Measurements from ENCODE around the gene SCN11A. TPM values are rescaled to one million over a fixed set of nuclear protein-coding genes. Genes with fewer than 3 reads are reported as not detected.

SCN11A gene
- total RNA-seq, 1 experiment from 2014 or later: 0.05 TPM

GRCh38 chr3:39100500-39100886 is 48.7 kb upstream of the SCN11A start:
- ATAC-seq: no peak
- peaks cover 6 to 18% of the 10 kb centered on the region in 2 experiments; a peak in 3 of 4 replicates for H3K36me3 ChIP-seq (ENCODE audit: control insufficient read depth in 1 of 2, insufficient read depth in 2 of 2, low read length in 2 of 2)
- RAD21 ChIA-PET (ENCODE audit: low non-redundant PET in 1 of 2, low total read pairs in 2 of 2, uncharacterized antibody in 2 of 2, unreplicated experiment in 2 of 2): no interaction called here
- H4K20me1 ChIP-seq (ENCODE audit: insufficient read depth): no peaks in the 10 kb centered on the region
- BruUV-seq (replicated peaks): no TSS peak
- TF ChIP-seq FOSL1 (IDR thresholded peaks at IDR 0.05; ENCODE audit: low read depth) (no peak), CBX3 (IDR thresholded peaks at IDR 0.05; ENCODE audit: low read depth) (no peak), TCF7L2 (IDR thresholded peaks at IDR 0.05; ENCODE audit: borderline replicate concordance, extremely low read depth, insufficient read depth, insufficient read length) (no peak), ELF1 (IDR thresholded peaks at IDR 0.05; ENCODE audit: borderline replicate concordance, low read depth) (no peak), CTCF (IDR thresholded peaks at IDR 0.05 in 2 of 3, conservative IDR thresholded peaks at IDR 0.05 in 1 of 3; ENCODE audit: borderline replicate concordance in 1 of 3, insufficient read depth in 1 of 3, low read depth in 2 of 3, low read length in 2 of 3) (no peak), ZNF274 (IDR thresholded peaks at IDR 0.05; ENCODE audit: low read depth, low read length) (no peak), POLR2AphosphoS5 (IDR thresholded peaks at IDR 0.05; ENCODE audit: low read depth, low read length) (no peak), MAX (IDR thresholded peaks at IDR 0.05) (no peak), YY1 (IDR thresholded peaks at IDR 0.05; ENCODE audit: extremely low read depth, insufficient replicate concordance, low read depth, low read length) (no peak)
- TF ChIP-seq, protein P1, sequence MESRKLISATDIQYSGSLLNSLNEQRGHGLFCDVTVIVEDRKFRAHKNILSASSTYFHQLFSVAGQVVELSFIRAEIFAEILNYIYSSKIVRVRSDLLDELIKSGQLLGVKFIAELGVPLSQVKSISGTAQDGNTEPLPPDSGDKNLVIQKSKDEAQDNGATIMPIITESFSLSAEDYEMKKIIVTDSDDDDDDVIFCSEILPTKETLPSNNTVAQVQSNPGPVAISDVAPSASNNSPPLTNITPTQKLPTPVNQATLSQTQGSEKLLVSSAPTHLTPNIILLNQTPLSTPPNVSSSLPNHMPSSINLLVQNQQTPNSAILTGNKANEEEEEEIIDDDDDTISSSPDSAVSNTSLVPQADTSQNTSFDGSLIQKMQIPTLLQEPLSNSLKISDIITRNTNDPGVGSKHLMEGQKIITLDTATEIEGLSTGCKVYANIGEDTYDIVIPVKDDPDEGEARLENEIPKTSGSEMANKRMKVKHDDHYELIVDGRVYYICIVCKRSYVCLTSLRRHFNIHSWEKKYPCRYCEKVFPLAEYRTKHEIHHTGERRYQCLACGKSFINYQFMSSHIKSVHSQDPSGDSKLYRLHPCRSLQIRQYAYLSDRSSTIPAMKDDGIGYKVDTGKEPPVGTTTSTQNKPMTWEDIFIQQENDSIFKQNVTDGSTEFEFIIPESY (IDR thresholded peaks at IDR 0.05; ENCODE audit: extremely low read depth, insufficient replicate concordance, low read length): no peak
- no peak for DNase-seq (ENCODE audit: low read depth, low spot score)
- POLR2A ChIA-PET: no interaction called here
- no peak overlapping the region for H3K4me3 ChIP-seq (replicated peaks in 1 of 2; ENCODE audit: low read depth in 1 of 2, low read length in 2 of 2)
- H3K9me3 ChIP-seq (ENCODE audit: control insufficient read depth in 1 of 2, insufficient read depth in 1 of 2, low read depth in 1 of 2, low read length in 2 of 2): no peaks in the 10 kb centered on the region
- H3K4me2 ChIP-seq (ENCODE audit: low read length): no peak overlapping the region
- no peak overlapping the region for H3K27ac ChIP-seq (ENCODE audit: low read depth, low read length)
- no peak overlapping the region for H2AFZ ChIP-seq (ENCODE audit: low read depth, low read length, poor library complexity, severe bottlenecking)
- CTCF ChIA-PET: interaction anchor here (1.0 kb wide), 2 partner anchors 12 to 188 kb away, joined by 3 to 23 read pairs; no protein-coding TSS in a partner anchor
- H3K9me2 ChIP-seq (ENCODE audit: insufficient read depth): no peaks in the 10 kb centered on the region
- H3K79me2 ChIP-seq (ENCODE audit: insufficient read depth, low read length): peaks cover 5% of the 10 kb centered on the region; the same call in 1 of the 2 replicates
- peaks cover 2 to 3% of the 10 kb centered on the region in 2 experiments; a peak in 2 of 4 replicates for H3K4me1 ChIP-seq (ENCODE audit: control insufficient read depth in 1 of 2, insufficient read depth in 2 of 2, low read length in 2 of 2)
- H3K27me3 ChIP-seq (ENCODE audit: insufficient read depth, low read length): no peaks in the 10 kb centered on the region
- intact Hi-C loops (cut with micrococcal nuclease): loop anchor here (2.0 to 5.0 kb wide), 2 partner anchors 82 to 278 kb away; no protein-coding TSS in a partner anchor
- no peak overlapping the region for H3K9ac ChIP-seq (ENCODE audit: low read length)
